SK-N-SH treated with all-trans-retinoic acid at 6 μM for 48 hours (cell line): ENCODE measurements around the gene PLD5.
"Not testable (repeated sequence)": the region's sequence is repeated elsewhere in the genome, so short reads cannot be mapped to it uniquely, and the experiment has no call there.

ENCODE experiments used
- ATAC-seq: fragments of 200-7000 bp; cut with Tn5 transposase; 3 replicates; pipeline ENCODE4 v1.9.1; 2020; ENCODE audit warnings: mild to moderate bottlenecking, moderate library complexity
- BACH2 ChIP-seq: fragments of 250-450 bp; sonication (Bioruptor Pico); IDR thresholded peaks from 2 replicates; pipeline ENCODE4 v1.9.0; 2021; ENCODE audit warnings: mild to moderate bottlenecking, borderline replicate concordance
- CSDC2 ChIP-seq: fragments of 250-450 bp; sonication (Bioruptor Pico); IDR thresholded peaks from 2 replicates; pipeline ENCODE4 v1.5.0; 2020; ENCODE audit warnings: mild to moderate bottlenecking, moderate library complexity
- GLIS3 ChIP-seq: fragments of 250-450 bp; sonication (Bioruptor Pico); IDR thresholded peaks from 2 replicates; pipeline ENCODE4 v1.5.0; 2020; ENCODE audit warnings: mild to moderate bottlenecking, moderate library complexity
- ISL1 ChIP-seq: fragments of 250-450 bp; sonication (Bioruptor Pico); IDR thresholded peaks from 2 replicates; pipeline ENCODE4 v2.1.2; 2022; ENCODE audit warnings: mild to moderate bottlenecking, moderate library complexity
- PPARA ChIP-seq: fragments of 250-450 bp; sonication (Bioruptor Pico); IDR thresholded peaks from 2 replicates; pipeline ENCODE4 v1.5.0; 2020; ENCODE audit warnings: mild to moderate bottlenecking, borderline replicate concordance
- SNAI2 ChIP-seq: fragments of 250-450 bp; sonication (Bioruptor Pico); IDR thresholded peaks from 2 replicates; pipeline ENCODE4 v1.5.0; 2020; ENCODE audit warnings: mild to moderate bottlenecking, moderate library complexity
- TCF4 ChIP-seq: fragments of 250-450 bp; sonication (Bioruptor Pico); IDR thresholded peaks from 2 replicates; pipeline ENCODE4 v1.8.0; 2021; ENCODE audit warnings: mild to moderate bottlenecking, moderate library complexity, borderline replicate concordance
- ZFP3 ChIP-seq: fragments of 250-450 bp; sonication (Bioruptor Pico); IDR thresholded peaks from 2 replicates; pipeline ENCODE4 v1.5.0; 2020; ENCODE audit warnings: mild to moderate bottlenecking, moderate library complexity
- ZFP30 ChIP-seq: fragments of 450-650 bp; formaldehyde crosslinking; IDR thresholded peaks from 2 replicates; pipeline ENCODE4 v1.5.0; 2022; ENCODE audit warnings: mild to moderate bottlenecking, moderate library complexity
- ZNF565 ChIP-seq: fragments of 450-650 bp; formaldehyde crosslinking; conservative IDR thresholded peaks from 2 replicates; pipeline ENCODE4 v1.5.0; 2020; ENCODE audit warnings: low read depth, mild to moderate bottlenecking, moderate library complexity
- ZNF70 ChIP-seq: fragments of 450-650 bp; formaldehyde crosslinking; IDR thresholded peaks from 2 replicates; pipeline ENCODE4 v1.5.0; 2020; ENCODE audit warnings: mild to moderate bottlenecking, moderate library complexity
- ZNF8 ChIP-seq: fragments of 450-650 bp; formaldehyde crosslinking; IDR thresholded peaks from 2 replicates; pipeline ENCODE4 v1.5.0; 2020; ENCODE audit warnings: mild to moderate bottlenecking, moderate library complexity
- TF ChIP-seq, protein P1 (sequence below): fragments of 250-450 bp; sonication (Bioruptor Pico); IDR thresholded peaks from 2 replicates; pipeline ENCODE4 v1.5.1; 2020; ENCODE audit warnings: low read depth, mild to moderate bottlenecking, moderate library complexity
- TF ChIP-seq, protein P2 (sequence below): fragments of 250-450 bp; sonication (Bioruptor Pico); IDR thresholded peaks from 2 replicates; pipeline ENCODE4 v1.8.0; 2021; ENCODE audit warnings: low read depth, mild to moderate bottlenecking, moderate library complexity, borderline replicate concordance
- TF ChIP-seq, protein P3 (sequence below): fragments of 250-450 bp; sonication (Bioruptor Pico); IDR thresholded peaks from 2 replicates; pipeline ENCODE4 v1.5.1; 2021; ENCODE audit warnings: mild to moderate bottlenecking, moderate library complexity
- TF ChIP-seq, protein P4 (sequence below): fragments of 250-450 bp; sonication (Bioruptor Pico); IDR thresholded peaks from 2 replicates; pipeline ENCODE4 v1.5.0; 2020; ENCODE audit warnings: mild to moderate bottlenecking, moderate library complexity
- TF ChIP-seq, protein P5 (sequence below): fragments of 250-450 bp; sonication (Bioruptor Pico); IDR thresholded peaks from 2 replicates; pipeline ENCODE4 v1.8.0; 2020; ENCODE audit warnings: mild to moderate bottlenecking, moderate library complexity, borderline replicate concordance

PLD5 gene

DNA sequence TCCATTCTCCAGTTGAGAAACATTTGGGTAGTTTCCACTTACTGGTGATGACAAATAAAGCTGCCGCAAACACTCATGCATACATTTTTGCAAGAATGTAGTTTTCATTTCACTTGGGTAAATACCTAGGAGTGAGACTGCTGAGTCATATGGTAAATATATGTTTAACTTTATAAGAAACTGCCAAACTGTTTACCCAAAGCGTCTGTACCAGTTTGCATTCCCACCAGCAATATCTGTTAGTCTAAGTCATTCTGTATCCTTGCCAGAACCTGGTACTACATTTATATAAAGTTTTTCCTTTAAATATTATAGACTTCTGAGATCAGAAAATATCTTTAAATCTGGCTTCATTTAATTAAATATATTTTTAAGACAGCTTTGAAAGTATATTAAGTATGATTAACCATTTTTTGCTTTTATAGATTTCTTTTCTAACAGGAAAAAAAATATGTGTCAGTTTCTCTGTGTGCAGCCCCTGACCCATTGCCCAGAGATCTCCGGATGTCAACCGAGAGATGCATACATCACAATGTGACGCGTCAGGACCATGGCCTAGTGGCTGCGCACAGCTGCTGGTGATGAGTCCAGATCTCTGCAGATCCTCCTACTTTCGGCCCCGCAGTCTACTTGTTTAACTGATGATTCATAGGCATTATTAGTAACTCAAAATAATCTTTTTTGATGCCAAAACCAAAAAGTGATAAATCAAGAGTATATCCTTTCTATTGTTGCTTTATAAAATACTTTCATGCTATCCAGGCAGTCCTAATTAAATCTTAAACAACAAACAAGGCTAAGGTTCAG, 298.5 kb downstream of the PLD5 start:
- ATAC-seq: no peak
- no peak for TF ChIP-seq GLIS3 (CRISPR knock-in tag)
- no peak for TF ChIP-seq BACH2 (CRISPR knock-in tag)
- TF ChIP-seq ZNF8 (CRISPR knock-in tag): no peak
- TF ChIP-seq, all 23 proteins: peak for 0

DNA sequence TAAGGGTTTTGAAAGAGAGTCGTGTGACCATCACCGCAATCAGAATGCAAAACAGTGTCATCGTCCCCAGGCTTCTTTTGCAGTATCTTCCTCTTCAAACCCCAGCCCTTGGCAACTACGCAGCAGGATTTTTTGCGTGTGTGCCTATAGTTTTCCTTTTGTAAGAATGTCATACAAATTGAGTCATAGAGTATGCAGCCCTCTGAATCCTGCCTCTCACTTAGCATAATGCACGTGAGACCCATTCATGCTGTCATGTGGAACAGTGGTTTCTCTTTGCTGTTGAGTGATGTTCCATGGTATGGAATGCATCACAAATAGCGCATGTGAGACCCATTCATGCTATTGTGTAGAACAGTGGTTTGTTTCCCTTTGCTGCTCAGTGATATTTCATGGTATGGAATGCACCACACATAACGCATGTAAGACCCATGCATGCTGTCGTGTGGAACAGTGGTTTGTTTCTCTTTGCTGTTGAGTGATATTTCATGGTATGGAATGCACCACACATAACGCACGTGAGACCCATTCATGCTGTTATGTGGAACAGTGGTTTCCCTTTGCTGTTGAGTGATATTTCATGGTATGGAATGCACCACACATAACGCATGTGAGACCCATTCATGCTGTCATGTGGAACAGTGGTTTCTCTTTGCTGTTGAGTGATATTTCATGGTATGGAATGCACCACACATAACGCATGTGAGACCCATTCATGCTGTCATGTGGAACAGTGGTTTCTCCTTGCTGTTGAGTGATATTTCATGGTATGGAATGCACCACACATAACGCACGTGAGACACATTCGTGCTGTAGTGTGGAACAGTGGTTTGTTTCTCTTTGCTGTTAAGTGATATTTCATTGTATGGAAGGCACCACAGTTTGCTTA, 299.4 kb downstream of the PLD5 start:
- not testable (repeated sequence) for ATAC-seq

DNA sequence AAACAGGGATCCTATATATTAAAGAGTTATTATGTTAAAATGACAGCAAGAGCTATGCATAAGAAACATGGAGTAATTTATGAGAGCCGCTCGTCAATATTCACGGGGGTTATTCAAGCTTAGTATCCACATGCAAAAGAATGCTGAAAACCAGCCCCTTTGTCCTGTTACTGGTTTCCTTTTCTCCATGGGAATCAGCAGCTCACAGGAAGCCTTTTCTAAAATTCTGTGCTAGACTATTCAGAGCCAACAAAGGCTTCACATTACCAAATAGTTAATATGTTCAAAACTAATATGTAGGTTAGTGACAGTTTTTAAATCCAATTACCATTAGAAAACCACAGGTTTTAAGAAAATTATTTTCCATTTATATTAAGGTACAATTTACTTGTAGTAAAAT, 300.0 kb downstream of the PLD5 start:
- ATAC-seq: no peak
- TF ChIP-seq ZFP30 (CRISPR knock-in tag): no peak
- TF ChIP-seq CSDC2 (CRISPR knock-in tag): no peak
- TF ChIP-seq, all 23 proteins: peak for 0

DNA sequence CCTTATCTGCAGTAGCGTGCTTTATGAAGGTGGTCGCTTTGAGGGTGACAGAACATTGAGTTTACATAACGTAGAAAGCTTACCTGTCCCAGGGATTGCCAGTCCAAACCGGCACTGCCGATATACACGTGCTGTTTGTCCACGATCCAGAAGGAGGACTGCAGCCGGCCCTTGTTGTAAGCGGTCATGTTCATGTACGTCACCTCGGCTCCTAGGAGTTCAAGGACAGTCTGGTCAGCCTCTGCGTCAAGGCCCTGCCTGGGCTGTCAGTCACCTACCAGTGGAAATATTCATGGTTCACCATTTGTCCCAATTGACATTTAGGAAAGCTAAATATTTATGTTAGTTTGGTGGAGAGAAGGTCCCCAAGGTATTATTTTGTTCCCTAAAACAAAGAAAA, 304.6 kb downstream of the PLD5 start:
- TF ChIP-seq GLIS3 (CRISPR knock-in tag): no peak
- no peak for TF ChIP-seq ISL1 (CRISPR knock-in tag)
- no peak for TF ChIP-seq BACH2 (CRISPR knock-in tag)
- TF ChIP-seq, protein P1, sequence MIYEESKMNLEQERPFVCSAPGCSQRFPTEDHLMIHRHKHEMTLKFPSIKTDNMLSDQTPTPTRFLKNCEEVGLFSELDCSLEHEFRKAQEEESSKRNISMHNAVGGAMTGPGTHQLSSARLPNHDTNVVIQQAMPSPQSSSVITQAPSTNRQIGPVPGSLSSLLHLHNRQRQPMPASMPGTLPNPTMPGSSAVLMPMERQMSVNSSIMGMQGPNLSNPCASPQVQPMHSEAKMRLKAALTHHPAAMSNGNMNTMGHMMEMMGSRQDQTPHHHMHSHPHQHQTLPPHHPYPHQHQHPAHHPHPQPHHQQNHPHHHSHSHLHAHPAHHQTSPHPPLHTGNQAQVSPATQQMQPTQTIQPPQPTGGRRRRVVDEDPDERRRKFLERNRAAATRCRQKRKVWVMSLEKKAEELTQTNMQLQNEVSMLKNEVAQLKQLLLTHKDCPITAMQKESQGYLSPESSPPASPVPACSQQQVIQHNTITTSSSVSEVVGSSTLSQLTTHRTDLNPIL (CRISPR knock-in tag): no peak
- TF ChIP-seq, protein P2, sequence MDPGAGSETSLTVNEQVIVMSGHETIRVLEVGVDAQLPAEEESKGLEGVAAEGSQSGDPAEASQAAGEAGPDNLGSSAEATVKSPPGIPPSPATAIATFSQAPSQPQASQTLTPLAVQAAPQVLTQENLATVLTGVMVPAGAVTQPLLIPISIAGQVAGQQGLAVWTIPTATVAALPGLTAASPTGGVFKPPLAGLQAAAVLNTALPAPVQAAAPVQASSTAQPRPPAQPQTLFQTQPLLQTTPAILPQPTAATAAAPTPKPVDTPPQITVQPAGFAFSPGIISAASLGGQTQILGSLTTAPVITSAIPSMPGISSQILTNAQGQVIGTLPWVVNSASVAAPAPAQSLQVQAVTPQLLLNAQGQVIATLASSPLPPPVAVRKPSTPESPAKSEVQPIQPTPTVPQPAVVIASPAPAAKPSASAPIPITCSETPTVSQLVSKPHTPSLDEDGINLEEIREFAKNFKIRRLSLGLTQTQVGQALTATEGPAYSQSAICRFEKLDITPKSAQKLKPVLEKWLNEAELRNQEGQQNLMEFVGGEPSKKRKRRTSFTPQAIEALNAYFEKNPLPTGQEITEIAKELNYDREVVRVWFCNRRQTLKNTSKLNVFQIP (CRISPR knock-in tag): no peak
- TF ChIP-seq, protein P3, sequence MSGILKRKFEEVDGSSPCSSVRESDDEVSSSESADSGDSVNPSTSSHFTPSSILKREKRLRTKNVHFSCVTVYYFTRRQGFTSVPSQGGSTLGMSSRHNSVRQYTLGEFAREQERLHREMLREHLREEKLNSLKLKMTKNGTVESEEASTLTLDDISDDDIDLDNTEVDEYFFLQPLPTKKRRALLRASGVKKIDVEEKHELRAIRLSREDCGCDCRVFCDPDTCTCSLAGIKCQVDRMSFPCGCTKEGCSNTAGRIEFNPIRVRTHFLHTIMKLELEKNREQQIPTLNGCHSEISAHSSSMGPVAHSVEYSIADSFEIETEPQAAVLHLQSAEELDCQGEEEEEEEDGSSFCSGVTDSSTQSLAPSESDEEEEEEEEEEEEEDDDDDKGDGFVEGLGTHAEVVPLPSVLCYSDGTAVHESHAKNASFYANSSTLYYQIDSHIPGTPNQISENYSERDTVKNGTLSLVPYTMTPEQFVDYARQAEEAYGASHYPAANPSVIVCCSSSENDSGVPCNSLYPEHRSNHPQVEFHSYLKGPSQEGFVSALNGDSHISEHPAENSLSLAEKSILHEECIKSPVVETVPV (CRISPR knock-in tag): no peak
- TF ChIP-seq PPARA (CRISPR knock-in tag): no peak
- TF ChIP-seq ZFP3 (CRISPR knock-in tag): no peak
- no peak for TF ChIP-seq ZNF8 (CRISPR knock-in tag)
- TF ChIP-seq, protein P4, sequence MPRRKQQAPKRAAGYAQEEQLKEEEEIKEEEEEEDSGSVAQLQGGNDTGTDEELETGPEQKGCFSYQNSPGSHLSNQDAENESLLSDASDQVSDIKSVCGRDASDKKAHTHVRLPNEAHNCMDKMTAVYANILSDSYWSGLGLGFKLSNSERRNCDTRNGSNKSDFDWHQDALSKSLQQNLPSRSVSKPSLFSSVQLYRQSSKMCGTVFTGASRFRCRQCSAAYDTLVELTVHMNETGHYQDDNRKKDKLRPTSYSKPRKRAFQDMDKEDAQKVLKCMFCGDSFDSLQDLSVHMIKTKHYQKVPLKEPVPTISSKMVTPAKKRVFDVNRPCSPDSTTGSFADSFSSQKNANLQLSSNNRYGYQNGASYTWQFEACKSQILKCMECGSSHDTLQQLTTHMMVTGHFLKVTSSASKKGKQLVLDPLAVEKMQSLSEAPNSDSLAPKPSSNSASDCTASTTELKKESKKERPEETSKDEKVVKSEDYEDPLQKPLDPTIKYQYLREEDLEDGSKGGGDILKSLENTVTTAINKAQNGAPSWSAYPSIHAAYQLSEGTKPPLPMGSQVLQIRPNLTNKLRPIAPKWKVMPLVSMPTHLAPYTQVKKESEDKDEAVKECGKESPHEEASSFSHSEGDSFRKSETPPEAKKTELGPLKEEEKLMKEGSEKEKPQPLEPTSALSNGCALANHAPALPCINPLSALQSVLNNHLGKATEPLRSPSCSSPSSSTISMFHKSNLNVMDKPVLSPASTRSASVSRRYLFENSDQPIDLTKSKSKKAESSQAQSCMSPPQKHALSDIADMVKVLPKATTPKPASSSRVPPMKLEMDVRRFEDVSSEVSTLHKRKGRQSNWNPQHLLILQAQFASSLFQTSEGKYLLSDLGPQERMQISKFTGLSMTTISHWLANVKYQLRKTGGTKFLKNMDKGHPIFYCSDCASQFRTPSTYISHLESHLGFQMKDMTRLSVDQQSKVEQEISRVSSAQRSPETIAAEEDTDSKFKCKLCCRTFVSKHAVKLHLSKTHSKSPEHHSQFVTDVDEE (CRISPR knock-in tag): no peak
- no peak for TF ChIP-seq SNAI2
- no peak for TF ChIP-seq ZFP30 (CRISPR knock-in tag)
- TF ChIP-seq, protein P5, sequence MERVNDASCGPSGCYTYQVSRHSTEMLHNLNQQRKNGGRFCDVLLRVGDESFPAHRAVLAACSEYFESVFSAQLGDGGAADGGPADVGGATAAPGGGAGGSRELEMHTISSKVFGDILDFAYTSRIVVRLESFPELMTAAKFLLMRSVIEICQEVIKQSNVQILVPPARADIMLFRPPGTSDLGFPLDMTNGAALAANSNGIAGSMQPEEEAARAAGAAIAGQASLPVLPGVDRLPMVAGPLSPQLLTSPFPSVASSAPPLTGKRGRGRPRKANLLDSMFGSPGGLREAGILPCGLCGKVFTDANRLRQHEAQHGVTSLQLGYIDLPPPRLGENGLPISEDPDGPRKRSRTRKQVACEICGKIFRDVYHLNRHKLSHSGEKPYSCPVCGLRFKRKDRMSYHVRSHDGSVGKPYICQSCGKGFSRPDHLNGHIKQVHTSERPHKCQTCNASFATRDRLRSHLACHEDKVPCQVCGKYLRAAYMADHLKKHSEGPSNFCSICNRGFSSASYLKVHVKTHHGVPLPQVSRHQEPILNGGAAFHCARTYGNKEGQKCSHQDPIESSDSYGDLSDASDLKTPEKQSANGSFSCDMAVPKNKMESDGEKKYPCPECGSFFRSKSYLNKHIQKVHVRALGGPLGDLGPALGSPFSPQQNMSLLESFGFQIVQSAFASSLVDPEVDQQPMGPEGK (CRISPR knock-in tag): no peak
- TF ChIP-seq ZNF70: no peak
- TF ChIP-seq CSDC2 (CRISPR knock-in tag): no peak
- no peak for TF ChIP-seq ZNF565
- TF ChIP-seq TCF4: no peak
- ATAC-seq: no peak
